ENCODE data around the gene GSK3A. TPM values are rescaled to one million over a fixed set of nuclear protein-coding genes. Genes with fewer than 3 reads are reported as not detected.

Gene GSK3A
- total and polyA plus RNA-seq, 2 experiments from 2014 or later: 17.7 to 40.7 TPM

GRCh38 chr19:42276284-42276683 is 33.9 kb upstream of the GSK3A start:
- Histone ChIP-seq H3K79me2 (replicated peaks; ENCODE audit: insufficient read depth) (no peaks in the 10 kb centered on the region; the same call in 1 of the 2 replicates), H3K4me1 (ENCODE audit: insufficient read depth) (peaks cover 7% of the 10 kb centered on the region; the same call in 1 of the 2 replicates), H3K27me3 (ENCODE audit: insufficient read depth) (no peaks in the 10 kb centered on the region), H3K27ac (ENCODE audit: low read depth) (no peak overlapping the region), H3K36me3 (ENCODE audit: insufficient read depth) (no peaks in the 10 kb centered on the region), H2AFZ (no peak overlapping the region), H3K4me3 (no peak overlapping the region), H3F3A (replicated peaks; ENCODE audit: low read depth) (peaks cover 5% of the 10 kb centered on the region; the same call in 1 of the 2 replicates), H4K20me1 (replicated peaks; ENCODE audit: insufficient read depth) (0 out of 2 replicates have a peak, but pooled peaks cover 3% of the 10 kb centered on the region), H3K9me2 (ENCODE audit: insufficient read depth) (no peaks in the 10 kb centered on the region), H3K4me2 (no peak overlapping the region)
- DNase-seq (ENCODE audit: low spot score) (no peak), ATAC-seq (no peak)
- H3K27me3 Mint-ChIP-seq (ENCODE audit: insufficient read depth, low read depth, poor library complexity): peaks cover 7% of the 10 kb centered on the region
- no peaks in the 10 kb centered on the region; the same call in 2 of the 3 replicates for H3K9me3 Mint-ChIP-seq
- H3K27ac Mint-ChIP-seq: no peak overlapping the region
- TF ChIP-seq JUNB (IDR thresholded peaks at IDR 0.05; ENCODE audit: unreplicated experiment) (no peak), ZNF331 (CRISPR knock-in tag; IDR thresholded peaks at IDR 0.05; ENCODE audit: low read depth) (no peak), NANOG (IDR thresholded peaks at IDR 0.05; ENCODE audit: borderline replicate concordance) (no peak), ZNF462 (CRISPR knock-in tag; IDR thresholded peaks at IDR 0.05) (no peak), CREB1 (CRISPR knock-in tag; IDR thresholded peaks at IDR 0.05; ENCODE audit: low read depth) (no peak), EZH2phosphoT487 (IDR thresholded peaks at IDR 0.05; ENCODE audit: unreplicated experiment) (no peak), STAT1 (IDR thresholded peaks at IDR 0.05; ENCODE audit: unreplicated experiment) (no peak), CTCF (conservative IDR thresholded peaks at IDR 0.05; ENCODE audit: low read depth in 2 of 2) (no peak), EZH2 (IDR thresholded peaks at IDR 0.05; ENCODE audit: low read depth, unreplicated experiment) (no peak), REST (IDR thresholded peaks at IDR 0.05; ENCODE audit: unreplicated experiment) (no peak), ZNF114 (CRISPR knock-in tag; IDR thresholded peaks at IDR 0.05) (no peak), POLR2AphosphoS5 (IDR thresholded peaks at IDR 0.05; ENCODE audit: low read depth) (no peak)
- TF ChIP-seq, protein P1, sequence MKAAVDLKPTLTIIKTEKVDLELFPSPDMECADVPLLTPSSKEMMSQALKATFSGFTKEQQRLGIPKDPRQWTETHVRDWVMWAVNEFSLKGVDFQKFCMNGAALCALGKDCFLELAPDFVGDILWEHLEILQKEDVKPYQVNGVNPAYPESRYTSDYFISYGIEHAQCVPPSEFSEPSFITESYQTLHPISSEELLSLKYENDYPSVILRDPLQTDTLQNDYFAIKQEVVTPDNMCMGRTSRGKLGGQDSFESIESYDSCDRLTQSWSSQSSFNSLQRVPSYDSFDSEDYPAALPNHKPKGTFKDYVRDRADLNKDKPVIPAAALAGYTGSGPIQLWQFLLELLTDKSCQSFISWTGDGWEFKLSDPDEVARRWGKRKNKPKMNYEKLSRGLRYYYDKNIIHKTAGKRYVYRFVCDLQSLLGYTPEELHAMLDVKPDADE (IDR thresholded peaks at IDR 0.05): no peak
- no peak overlapping the region for H3K4me3 Mint-ChIP-seq
- peaks cover 17% of the 10 kb centered on the region for H3K4me1 Mint-ChIP-seq
- H3K36me3 Mint-ChIP-seq (ENCODE audit: low read depth): peaks cover 11% of the 10 kb centered on the region; the same call in 2 of the 3 replicates
